HepG2 (cell line): ENCODE results near the gene DPP7. TPM values are rescaled to one million over a fixed set of nuclear protein-coding genes. Genes with fewer than 3 reads are reported as not detected.

Source experiments
- BCL3 ChIP-seq: sonication (generic); formaldehyde crosslinking; IDR thresholded peaks from 2 replicates; pipeline ENCODE4 v1.5.1; 2020; ENCODE audit warnings: mild to moderate bottlenecking, missing genetic modification reagents, moderate library complexity
- CBX1 ChIP-seq: IDR thresholded peaks from one replicate; pipeline ENCODE4 v1.6.1; 2016; ENCODE audit warnings: antibody characterized with exemption, low read depth
- IRF2 ChIP-seq: IDR thresholded peaks from 2 replicates; pipeline ENCODE4 v1.6.1; 2018; ENCODE audit warnings: missing genetic modification reagents, missing compliant biosample characterization
- RNF219 ChIP-seq: sonication (generic); formaldehyde crosslinking; IDR thresholded peaks from 2 replicates; pipeline ENCODE4 v1.5.0; 2020; ENCODE audit warnings: mild to moderate bottlenecking, missing genetic modification reagents
- ZBED4 ChIP-seq: sonication (generic); formaldehyde crosslinking; IDR thresholded peaks from 2 replicates; pipeline ENCODE4 v1.4.0; 2020; ENCODE audit warnings: missing genetic modification reagents, borderline replicate concordance
- ZBTB40 ChIP-seq, 2 experiments: fragments of 450-650 bp in 1 of 2; sonication (generic) in 1 of 2; formaldehyde crosslinking in 1 of 2; IDR thresholded peaks; 2 replicates each; pipeline versions ENCODE4 v1.6.1 to v1.8.0; 2016 to 2022; ENCODE audit warnings: antibody characterized with exemption in 1 of 2, mild to moderate bottlenecking in 1 of 2, missing genetic modification reagents in 1 of 2
- ZBTB44 ChIP-seq: sonication (generic); formaldehyde crosslinking; IDR thresholded peaks from 2 replicates; pipeline ENCODE4 v1.4.0; 2020; ENCODE audit warnings: missing genetic modification reagents
- ZNF180 ChIP-seq: sonication (generic); formaldehyde crosslinking; IDR thresholded peaks from 2 replicates; pipeline ENCODE4 v1.4.0; 2020; ENCODE audit warnings: low read depth, missing genetic modification reagents, borderline replicate concordance
- ZNF274 ChIP-seq: sonication (generic); formaldehyde crosslinking; IDR thresholded peaks from 2 replicates; pipeline ENCODE4 v1.5.1; 2020; ENCODE audit warnings: mild to moderate bottlenecking, missing genetic modification reagents
- polyA plus RNA-seq, 8 experiments: library from polyadenylated mRNA; depleted of rRNA in 3 of 8; stranded (reverse) in 7 of 8; unstranded in 1 of 8; fragments of >200 nt; fragmentation: Illumina TruSeq in 4 of 8; extraction: Trizol in 4 of 8; gene quantifications; 2 replicates each; pipeline versions ENCODE4 v1.2.1 to v1.2.3, GENCODE V29; 2011 to 2016; ENCODE audit warnings: low read depth in 4 of 8, missing spikeins in 1 of 8, mixed read lengths in 1 of 8; ENCODE audit not compliant: insufficient read depth in 1 of 8
- total RNA-seq, 5 experiments: library from RNA; depleted of rRNA; stranded (reverse); fragments of >200 nt; fragmentation: Illumina TruSeq; extraction: Trizol; gene quantifications; 2 replicates each; pipeline ENCODE4 v1.2.3, GENCODE V29; 2016; ENCODE audit warnings: low read depth in 1 of 5

The DPP7 gene
- total and polyA plus RNA-seq, 2 of the 13 experiments (the other 11 are each of a cell fraction or from before 2014, with no cell fraction given) = 1.2 to 4.5 TPM

- TF ChIP-seq ZBED4 (no peak), CBX1 (no peak), BCL3 (CRISPR knock-in tag) (0 out of 2 replicates have a peak, but pooled peaks have one; percentile 38), ZNF274 (peak; percentile 73; the same call in 1 of the 2 replicates), ZBTB44 (CRISPR knock-in tag) (no peak), ZNF180 (CRISPR knock-in tag) (no peak), IRF2 (CRISPR knock-in tag) (no peak), ZBTB40 (IDR thresholded peaks at IDR 0.05) (no peak), ZBTB40 (CRISPR knock-in tag; IDR thresholded peaks at IDR 0.05) (no peak), RNF219 (CRISPR knock-in tag) (no peak)
Observed at GRCh38 chr9:137073992-137074399, 40.5 kb downstream of the DPP7 start (continued).
